ENCODE data around the gene TMC8. TPM values are rescaled to one million over a fixed set of nuclear protein-coding genes. Genes with fewer than 3 reads are reported as not detected.

Gene TMC8
- total RNA-seq, 1 experiment from 2014 or later = not detected

GRCh38 chr17:78179372-78179771, 48.8 kb downstream of the TMC8 start:
- Histone ChIP-seq H3K9me3 (no peaks in the 10 kb centered on the region), H3K4me3 (ENCODE audit: low read depth, low read length) (no peak overlapping the region), H3K27me3 (replicated peaks; ENCODE audit: control insufficient read depth, insufficient read depth, low read length) (no peaks in the 10 kb centered on the region), H3K4me1 (no peaks in the 10 kb centered on the region; the same call in 1 of the 2 replicates), H3K36me3 (ENCODE audit: control insufficient read depth, insufficient read depth, low read length) (peaks cover 2% of the 10 kb centered on the region)
- Mint-ChIP-seq H3K9me3 (ENCODE audit: unreplicated experiment) (no peaks in the 10 kb centered on the region), H3K36me3 (ENCODE audit: insufficient read depth, unreplicated experiment) (peaks cover 97% of the 10 kb centered on the region), H3K4me3 (ENCODE audit: unreplicated experiment) (no peak overlapping the region), H3K4me1 (ENCODE audit: low read depth, unreplicated experiment) (peaks cover 6% of the 10 kb centered on the region), H3K27me3 (ENCODE audit: insufficient read depth, unreplicated experiment) (no peaks in the 10 kb centered on the region), H3K27ac (ENCODE audit: unreplicated experiment) (peak overlapping the region; percentile 75)
- ChIA-PET CTCF (interaction anchor here (0.6 kb wide), 1 partner anchor 10 kb away, joined by 3 read pairs; no protein-coding TSS in a partner anchor), POLR2A (no interaction called here)
- no TSS peak for BruUV-seq (replicated peaks)
- TF ChIP-seq CTCF (IDR thresholded peaks at IDR 0.05; ENCODE audit: insufficient read depth in 1 of 2, low read depth in 1 of 2, low read length in 1 of 2, severe bottlenecking in 1 of 2, unreplicated experiment in 1 of 2) = no peak
- intact Hi-C loops (cut with micrococcal nuclease; ENCODE audit: unreplicated experiment) = no loop called here
- DNase-seq = no peak

- no peaks in the 10 kb centered on the region for H3K27me3 ChIP-seq (replicated peaks; ENCODE audit: control insufficient read depth, insufficient read depth, low read length)
- ChIA-PET POLR2A (no interaction called here), CTCF (no interaction called here)
- no peaks in the 10 kb centered on the region for H3K9me3 ChIP-seq
- intact Hi-C loops (cut with micrococcal nuclease; ENCODE audit: unreplicated experiment) = no loop called here
- H3K36me3 Mint-ChIP-seq (ENCODE audit: insufficient read depth, unreplicated experiment) = peaks cover 97% of the 10 kb centered on the region
- peaks cover 13% of the 10 kb centered on the region for H3K4me1 Mint-ChIP-seq (ENCODE audit: low read depth, unreplicated experiment)
- H3K4me3 ChIP-seq (ENCODE audit: low read depth, low read length) = no peak overlapping the region
- H3K4me3 Mint-ChIP-seq (ENCODE audit: unreplicated experiment) = no peak overlapping the region
- peaks cover 3% of the 10 kb centered on the region; the same call in 1 of the 2 replicates for H3K4me1 ChIP-seq
- H3K36me3 ChIP-seq (ENCODE audit: control insufficient read depth, insufficient read depth, low read length) = peaks cover 2% of the 10 kb centered on the region
- H3K9me3 Mint-ChIP-seq (ENCODE audit: unreplicated experiment) = no peaks in the 10 kb centered on the region
- TF ChIP-seq CTCF (IDR thresholded peaks at IDR 0.05; ENCODE audit: insufficient read depth in 1 of 2, low read depth in 1 of 2, low read length in 1 of 2, severe bottlenecking in 1 of 2, unreplicated experiment in 1 of 2) = no peak
- H3K27me3 Mint-ChIP-seq (ENCODE audit: insufficient read depth, unreplicated experiment) = no peaks in the 10 kb centered on the region
- no peak overlapping the region for H3K27ac Mint-ChIP-seq (ENCODE audit: unreplicated experiment)
- DNase-seq = no peak
- no TSS peak for BruUV-seq (replicated peaks)
These were observed 49.5 kb downstream of the TMC8 start for GRCh38 chr17:78180083-78180482.

GRCh38 chr17:78180508-78180907, 49.9 kb downstream of the TMC8 start:
- DNase-seq = no peak
- H3K36me3 Mint-ChIP-seq (ENCODE audit: insufficient read depth, unreplicated experiment) = peaks cover 97% of the 10 kb centered on the region
- TF ChIP-seq CTCF (IDR thresholded peaks at IDR 0.05; ENCODE audit: insufficient read depth in 1 of 2, low read depth in 1 of 2, low read length in 1 of 2, severe bottlenecking in 1 of 2, unreplicated experiment in 1 of 2) = no peak
- no peak overlapping the region for H3K27ac Mint-ChIP-seq (ENCODE audit: unreplicated experiment)
- Histone ChIP-seq H3K27me3 (replicated peaks; ENCODE audit: control insufficient read depth, insufficient read depth, low read length) (no peaks in the 10 kb centered on the region), H3K4me1 (peaks cover 7% of the 10 kb centered on the region), H3K36me3 (ENCODE audit: control insufficient read depth, insufficient read depth, low read length) (peaks cover 2% of the 10 kb centered on the region), H3K4me3 (ENCODE audit: low read depth, low read length) (no peak overlapping the region), H3K9me3 (no peaks in the 10 kb centered on the region)
- H3K4me3 Mint-ChIP-seq (ENCODE audit: unreplicated experiment) = no peak overlapping the region
- no TSS peak for BruUV-seq (replicated peaks)
- ChIA-PET POLR2A (interaction anchor here (0.6 kb wide), 1 partner anchor 52 kb away, joined by 4 read pairs; no protein-coding TSS in a partner anchor), CTCF (no interaction called here)
- H3K4me1 Mint-ChIP-seq (ENCODE audit: low read depth, unreplicated experiment) = peaks cover 16% of the 10 kb centered on the region
- no peaks in the 10 kb centered on the region for H3K9me3 Mint-ChIP-seq (ENCODE audit: unreplicated experiment)
- intact Hi-C loops (cut with micrococcal nuclease; ENCODE audit: unreplicated experiment) = no loop called here
- no peaks in the 10 kb centered on the region for H3K27me3 Mint-ChIP-seq (ENCODE audit: insufficient read depth, unreplicated experiment)

Measured in Caco-2 (cell line).